ENCODE measurements around the gene TBC1D2.

Gene TBC1D2

DNA sequence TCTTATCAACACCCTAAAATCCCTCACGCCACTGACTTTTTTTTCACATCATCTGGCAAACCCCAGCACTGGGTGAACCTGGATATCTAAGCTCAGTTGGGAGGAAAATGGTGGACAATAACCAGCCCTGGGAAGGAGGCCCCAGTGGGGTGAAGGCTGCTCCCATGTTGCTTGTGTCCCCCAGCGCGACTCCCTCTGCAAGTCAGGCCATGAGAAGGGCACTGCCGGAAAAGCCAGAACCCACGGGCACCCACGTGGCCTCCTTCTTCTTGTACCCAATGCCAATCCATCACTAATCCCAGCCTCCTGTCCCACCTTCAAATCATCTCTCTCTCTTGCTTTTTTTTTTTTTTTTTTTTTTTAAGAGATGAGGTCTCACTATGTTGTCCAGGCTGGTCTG, 74.5 kb downstream of the TBC1D2 start:
- no peak overlapping the region for H2AFZ ChIP-seq (ENCODE audit: low read length)
- no peak overlapping the region for H3K9ac ChIP-seq (ENCODE audit: low read length)
- no peaks in the 10 kb centered on the region for H3K4me1 ChIP-seq (ENCODE audit: insufficient read depth, low read length, severe bottlenecking)
- H3K27me3 ChIP-seq (ENCODE audit: insufficient read depth, low read length), result no peaks in the 10 kb centered on the region
- no peaks in the 10 kb centered on the region for H3F3A ChIP-seq (ENCODE audit: insufficient read depth, low read length)
- H3K79me2 ChIP-seq (ENCODE audit: insufficient read depth, low read length), result no peaks in the 10 kb centered on the region
- no peaks in the 10 kb centered on the region for H4K20me1 ChIP-seq (ENCODE audit: insufficient read depth, low read length)
- no peak overlapping the region for H3K4me3 ChIP-seq (ENCODE audit: low read depth, low read length, poor library complexity, severe bottlenecking)
- no peaks in the 10 kb centered on the region for H3K9me2 ChIP-seq (ENCODE audit: low read depth, low read length)
- H3K9me3 ChIP-seq (ENCODE audit: low read length), result no peaks in the 10 kb centered on the region
- no peaks in the 10 kb centered on the region for H3K36me3 ChIP-seq (ENCODE audit: insufficient read depth, low read length)
- no peak overlapping the region for H3K4me2 ChIP-seq (ENCODE audit: low read length)
- H3K27ac ChIP-seq (ENCODE audit: low read depth, low read length, poor library complexity, severe bottlenecking), result no peak overlapping the region
- TF ChIP-seq EZH2 (IDR thresholded peaks at IDR 0.05; ENCODE audit: borderline replicate concordance, low read length) (no peak), CTCF (IDR thresholded peaks at IDR 0.05; ENCODE audit: low read length) (no peak)

- no peak overlapping the region for H3K9ac ChIP-seq (ENCODE audit: low read length)
- H3K9me3 ChIP-seq (ENCODE audit: low read length), result no peaks in the 10 kb centered on the region
- no peaks in the 10 kb centered on the region for H3K79me2 ChIP-seq (ENCODE audit: insufficient read depth, low read length)
Observed at GRCh38 chr9:98178874-98179850, 76.3 kb downstream of the TBC1D2 start.

More at GRCh38 chr9:98178874-98179850, 76.3 kb downstream of the TBC1D2 start:
- no peaks in the 10 kb centered on the region for H3F3A ChIP-seq (ENCODE audit: insufficient read depth, low read length)
- no peaks in the 10 kb centered on the region for H3K36me3 ChIP-seq (ENCODE audit: insufficient read depth, low read length)
- no peaks in the 10 kb centered on the region for H3K9me2 ChIP-seq (ENCODE audit: low read depth, low read length)
- no peaks in the 10 kb centered on the region for H3K27me3 ChIP-seq (ENCODE audit: insufficient read depth, low read length)
- no peak overlapping the region for H3K4me3 ChIP-seq (ENCODE audit: low read depth, low read length, poor library complexity, severe bottlenecking)
- TF ChIP-seq CTCF (IDR thresholded peaks at IDR 0.05; ENCODE audit: low read length), result no peak
- TF ChIP-seq EZH2 (IDR thresholded peaks at IDR 0.05; ENCODE audit: borderline replicate concordance, low read length), result no peak
- no peaks in the 10 kb centered on the region for H3K4me1 ChIP-seq (ENCODE audit: insufficient read depth, low read length, severe bottlenecking)
- no peak overlapping the region for H3K27ac ChIP-seq (ENCODE audit: low read depth, low read length, poor library complexity, severe bottlenecking)
- H2AFZ ChIP-seq (ENCODE audit: low read length), result no peak overlapping the region
- H4K20me1 ChIP-seq (ENCODE audit: insufficient read depth, low read length), result no peaks in the 10 kb centered on the region
- H3K4me2 ChIP-seq (ENCODE audit: low read length), result no peak overlapping the region
